CD4-positive, alpha-beta T cell treated with Interleukin-2 at 100 ng/mL for 4 hours (primary cell): ENCODE results near the gene TBC1D14.

Experiments
- DNase-seq: peaks from one replicate; pipeline ENCODE4 v3.0.0-alpha.2; 2020; ENCODE audit warnings: low spot score

The TBC1D14 gene

DNA sequence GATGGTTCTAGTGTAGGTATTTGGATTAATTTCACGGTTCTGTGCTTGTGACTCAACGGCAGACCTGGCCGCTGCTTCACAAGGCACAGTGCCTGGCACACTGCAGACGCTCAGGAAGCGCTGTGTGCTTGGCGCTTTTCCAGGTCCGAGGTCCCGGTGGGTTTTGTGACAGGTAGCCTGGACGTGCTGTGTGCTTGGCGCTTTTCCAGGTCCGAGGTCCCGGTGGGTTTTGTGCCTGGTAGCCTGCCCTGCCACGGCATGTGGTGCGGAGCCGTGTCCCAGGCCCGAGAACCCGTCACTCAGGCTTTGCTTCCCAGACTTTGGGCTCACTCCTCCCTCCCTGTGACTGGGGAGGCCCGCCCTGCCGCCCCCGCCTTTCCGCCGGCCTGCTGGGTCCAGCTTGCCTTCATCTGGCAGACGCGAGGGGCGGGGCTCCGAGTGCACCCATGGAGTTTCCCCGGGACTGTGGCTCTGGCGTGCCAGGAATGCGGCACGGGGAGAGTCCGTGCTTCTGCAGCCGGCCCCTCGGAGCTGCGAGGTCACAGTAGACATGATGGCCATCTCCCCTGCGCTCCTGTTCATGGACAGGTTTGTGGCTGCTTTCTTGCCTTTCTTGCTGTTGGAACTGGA lies 44.2 kb downstream of the TBC1D14 start:
- DNase-seq, result no peak

DNA sequence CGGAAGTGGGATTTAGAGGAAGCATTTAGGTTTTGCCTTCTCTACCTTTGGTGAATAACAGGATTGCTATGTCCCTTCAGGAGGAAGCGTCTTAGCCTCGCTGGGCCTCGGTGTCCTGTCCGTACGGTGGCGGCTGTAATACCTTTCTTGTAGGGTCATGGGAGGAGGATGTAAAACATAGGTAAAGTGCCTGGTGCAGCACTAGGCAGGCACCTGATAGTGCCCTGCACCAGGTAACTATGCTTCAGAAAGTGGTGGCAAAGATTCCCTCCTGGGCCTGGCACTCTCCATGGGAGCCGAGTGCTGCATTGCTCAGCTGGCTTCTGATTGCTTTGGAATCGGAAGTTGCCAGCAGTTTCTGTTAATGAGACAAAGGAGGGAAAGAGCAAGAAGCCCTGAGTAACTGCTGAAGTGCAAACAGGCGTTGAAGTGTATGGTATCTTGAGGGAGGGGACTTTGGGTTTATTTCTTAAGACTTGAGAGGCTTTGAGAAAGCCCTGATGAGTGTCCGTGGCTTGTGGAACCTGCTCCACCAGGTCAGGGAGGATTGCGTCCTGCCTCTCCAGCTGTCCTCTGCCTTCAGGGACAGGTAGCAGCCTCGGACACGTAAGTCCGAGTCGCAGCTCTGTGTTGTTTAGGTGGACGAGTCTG lies 45.8 kb downstream of the TBC1D14 start:
- no peak for DNase-seq

DNA sequence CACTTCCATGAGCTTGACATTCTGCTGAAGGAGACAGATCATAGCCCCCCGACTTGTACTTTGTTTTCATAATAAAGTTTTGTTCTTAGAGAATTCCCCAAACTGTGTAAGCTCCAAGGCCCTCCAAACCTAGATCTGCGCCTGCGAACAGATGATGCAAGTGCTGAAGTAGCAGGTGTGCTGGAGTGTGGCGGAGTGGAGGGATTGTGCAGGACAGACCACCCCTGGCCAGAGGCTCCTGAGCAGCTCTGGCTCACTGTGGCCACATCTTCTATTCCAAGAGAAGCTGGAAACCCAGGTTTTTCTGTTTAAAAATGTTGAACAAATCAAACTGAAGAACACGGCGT lies 46.4 kb downstream of the TBC1D14 start:
- no peak for DNase-seq

DNA sequence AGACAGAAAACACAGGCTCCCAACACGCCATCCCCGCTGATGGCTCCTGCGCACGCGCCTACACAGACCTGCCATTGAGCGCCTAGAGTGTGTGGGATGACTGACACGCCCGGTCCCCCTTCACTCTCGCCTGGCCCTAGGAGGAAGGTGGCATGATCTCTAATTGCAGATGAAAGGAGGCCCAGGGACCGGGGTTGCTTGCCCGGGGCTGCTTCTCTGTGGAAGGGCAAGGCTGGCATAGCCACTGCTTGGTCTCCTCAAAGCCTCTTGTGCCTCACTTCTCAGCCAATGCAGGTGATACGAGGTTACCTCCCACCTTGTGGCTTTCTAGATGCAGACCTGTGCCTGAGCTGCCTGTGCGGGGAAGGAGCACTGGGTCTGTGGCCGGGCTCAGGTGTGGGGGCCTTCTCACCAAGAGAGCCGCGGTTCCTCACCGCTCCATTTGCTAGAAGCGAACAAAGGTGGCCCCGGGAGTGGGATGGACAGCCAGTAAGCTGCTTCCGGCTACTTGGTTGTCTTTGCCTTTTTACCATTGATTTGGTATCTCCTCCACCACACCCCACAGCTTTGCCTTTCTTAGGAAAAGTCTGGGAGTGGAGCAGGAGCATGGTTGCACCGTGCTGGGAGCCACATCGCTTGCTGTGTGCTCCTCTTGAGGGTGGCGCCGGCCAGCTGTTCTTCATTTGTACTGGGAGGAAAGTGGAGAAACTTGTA lies 47.0 kb downstream of the TBC1D14 start:
- DNase-seq, result no peak

DNA sequence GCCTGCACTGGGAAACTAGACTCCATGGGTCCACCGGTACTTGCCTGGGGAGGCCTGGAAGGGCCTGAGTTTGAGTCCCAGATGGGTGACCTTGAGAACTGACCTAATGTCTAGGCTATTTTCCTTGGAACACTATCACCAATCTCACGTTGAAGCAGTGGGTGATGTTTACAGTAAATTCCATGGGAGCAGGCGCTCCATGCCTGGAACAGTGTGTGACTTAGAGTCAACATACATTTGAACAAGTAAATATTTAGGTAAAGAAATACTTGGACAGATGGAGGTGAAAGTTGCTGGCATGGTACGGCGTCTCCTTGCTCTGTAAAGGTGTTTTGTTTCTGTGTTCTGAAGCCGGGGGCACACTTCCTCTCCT lies 47.5 kb downstream of the TBC1D14 start:
- no peak for DNase-seq

DNA sequence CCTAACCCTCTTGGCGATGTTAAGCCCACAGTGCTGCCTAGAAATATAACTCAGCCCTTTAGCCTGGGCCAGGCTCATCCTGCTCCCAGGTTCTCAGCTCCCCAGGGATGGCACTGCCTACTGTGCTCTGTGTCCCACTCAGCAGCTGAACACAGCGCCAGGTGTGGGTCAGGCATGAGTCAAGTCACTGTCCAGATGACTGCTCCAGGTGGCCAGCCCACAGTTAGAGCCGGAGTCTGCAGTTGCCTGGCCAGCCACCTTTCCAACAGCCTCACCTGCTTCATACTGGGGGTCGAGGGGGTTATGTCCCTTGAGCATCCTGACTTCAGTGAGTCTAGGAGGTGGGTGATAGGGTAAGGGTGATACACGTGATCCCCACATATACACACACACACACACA lies 48.4 kb downstream of the TBC1D14 start:
- no peak for DNase-seq

DNA sequence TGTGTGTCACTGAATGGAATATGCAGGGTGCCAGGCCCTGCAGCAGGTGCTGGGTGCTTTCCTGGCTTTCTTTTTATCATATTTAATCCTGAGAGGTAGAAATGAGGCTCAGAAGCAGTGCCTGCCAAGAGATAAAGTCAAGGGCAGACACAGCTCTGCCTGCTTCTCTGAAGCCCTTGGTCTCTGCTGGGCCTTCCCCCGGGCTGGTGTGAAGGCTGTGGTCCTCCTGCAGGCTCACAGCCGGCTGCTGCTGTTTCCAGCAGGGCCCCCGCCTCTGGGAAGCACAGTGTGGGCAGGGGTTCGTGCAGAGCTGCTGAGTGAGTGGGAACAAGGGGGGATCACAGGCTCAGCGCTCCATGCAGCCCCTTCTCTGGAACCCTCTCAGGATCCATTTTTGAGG lies 49.6 kb downstream of the TBC1D14 start:
- DNase-seq, result no peak

DNA sequence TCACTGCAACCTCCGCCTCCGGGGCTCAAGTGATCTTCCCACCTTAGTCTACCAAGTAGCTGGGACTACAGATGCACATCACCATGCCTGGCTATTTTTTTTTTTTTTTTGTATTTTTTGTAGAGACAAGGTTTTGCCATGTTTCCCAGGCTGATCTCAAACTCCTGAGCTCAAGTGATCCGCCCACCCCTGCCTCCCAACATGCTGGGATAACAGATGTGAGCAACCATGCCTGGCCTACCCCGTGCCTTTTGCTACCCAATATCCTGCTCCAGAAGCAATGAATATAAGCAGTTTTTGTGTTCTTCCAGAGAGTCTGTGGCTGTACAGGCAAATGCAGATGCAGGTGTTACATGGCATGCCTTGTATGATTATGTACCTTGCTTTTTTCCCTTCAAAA lies 50.5 kb downstream of the TBC1D14 start:
- DNase-seq, result no peak

DNA sequence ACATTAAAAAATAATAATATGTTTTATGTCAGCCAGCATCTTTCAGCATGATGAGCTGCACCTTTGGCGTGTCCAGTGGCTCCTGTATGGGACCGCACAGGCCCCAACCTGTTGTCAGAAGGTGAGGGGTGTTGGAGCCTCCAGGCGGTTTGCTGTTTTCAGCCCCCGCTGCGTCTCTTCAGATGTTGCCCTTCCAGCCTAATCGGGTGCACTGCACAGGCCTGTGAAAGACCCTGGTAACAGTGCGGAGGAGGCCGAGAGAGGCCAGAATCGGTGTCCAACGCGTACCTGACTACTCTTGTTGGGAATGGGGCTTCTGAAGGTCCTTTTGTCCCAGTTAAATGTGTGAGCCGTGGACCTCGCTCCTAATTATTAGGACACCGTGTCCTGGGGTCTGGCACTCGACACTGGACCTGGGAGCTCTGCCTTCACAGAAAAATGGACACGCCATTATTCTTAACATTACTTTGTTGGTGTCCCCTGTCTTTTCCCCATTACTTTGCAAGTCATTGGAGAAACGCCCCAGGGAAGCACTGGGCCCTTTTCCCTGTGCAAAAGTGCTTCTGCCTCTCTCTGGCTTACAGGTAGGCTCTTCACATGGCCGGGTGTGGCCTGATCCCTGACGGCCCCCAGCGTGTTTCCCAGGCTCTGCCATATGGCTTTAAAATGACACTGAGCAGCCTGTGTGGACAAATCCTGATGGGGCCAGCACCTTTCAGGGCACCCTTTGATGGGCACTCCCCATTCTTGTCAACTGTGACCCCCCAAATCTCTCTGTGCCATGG lies 51.2 kb downstream of the TBC1D14 start:
- no peak for DNase-seq

DNA sequence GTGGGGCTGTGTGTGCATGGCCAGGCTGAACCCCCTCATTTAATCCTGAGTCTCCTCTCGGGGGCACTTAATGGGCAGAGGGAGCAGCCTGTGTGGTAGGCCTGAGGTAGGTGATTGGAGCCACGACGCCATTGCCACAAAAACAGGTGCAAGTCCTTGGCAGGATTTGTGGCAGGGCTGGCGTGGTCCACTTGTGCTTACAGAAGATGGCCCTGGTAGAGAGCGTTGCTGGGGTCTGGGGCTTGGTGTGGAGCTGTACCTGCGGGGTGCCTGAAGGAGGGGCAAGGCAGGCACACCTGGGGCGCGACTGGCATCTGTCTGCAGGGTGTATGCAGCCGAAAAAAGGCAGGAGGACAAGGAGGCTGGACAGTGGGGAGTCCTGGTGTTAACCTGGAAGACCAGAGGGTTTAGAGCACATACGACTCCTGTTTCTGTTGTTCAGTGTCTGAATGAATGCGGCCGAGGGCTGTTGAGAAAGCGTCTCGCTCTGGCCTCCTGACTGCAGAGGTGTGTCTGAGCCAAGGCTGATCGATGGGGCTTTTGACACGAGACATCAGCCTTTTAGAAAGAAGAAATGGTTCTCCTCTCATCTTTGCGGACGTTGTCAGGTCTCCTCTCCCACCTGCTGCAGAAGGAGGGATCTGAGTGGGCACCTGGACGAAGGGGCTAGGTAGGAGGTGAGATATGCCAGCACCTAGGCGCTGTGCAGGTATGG lies 52.0 kb downstream of the TBC1D14 start:
- DNase-seq, result no peak

DNA sequence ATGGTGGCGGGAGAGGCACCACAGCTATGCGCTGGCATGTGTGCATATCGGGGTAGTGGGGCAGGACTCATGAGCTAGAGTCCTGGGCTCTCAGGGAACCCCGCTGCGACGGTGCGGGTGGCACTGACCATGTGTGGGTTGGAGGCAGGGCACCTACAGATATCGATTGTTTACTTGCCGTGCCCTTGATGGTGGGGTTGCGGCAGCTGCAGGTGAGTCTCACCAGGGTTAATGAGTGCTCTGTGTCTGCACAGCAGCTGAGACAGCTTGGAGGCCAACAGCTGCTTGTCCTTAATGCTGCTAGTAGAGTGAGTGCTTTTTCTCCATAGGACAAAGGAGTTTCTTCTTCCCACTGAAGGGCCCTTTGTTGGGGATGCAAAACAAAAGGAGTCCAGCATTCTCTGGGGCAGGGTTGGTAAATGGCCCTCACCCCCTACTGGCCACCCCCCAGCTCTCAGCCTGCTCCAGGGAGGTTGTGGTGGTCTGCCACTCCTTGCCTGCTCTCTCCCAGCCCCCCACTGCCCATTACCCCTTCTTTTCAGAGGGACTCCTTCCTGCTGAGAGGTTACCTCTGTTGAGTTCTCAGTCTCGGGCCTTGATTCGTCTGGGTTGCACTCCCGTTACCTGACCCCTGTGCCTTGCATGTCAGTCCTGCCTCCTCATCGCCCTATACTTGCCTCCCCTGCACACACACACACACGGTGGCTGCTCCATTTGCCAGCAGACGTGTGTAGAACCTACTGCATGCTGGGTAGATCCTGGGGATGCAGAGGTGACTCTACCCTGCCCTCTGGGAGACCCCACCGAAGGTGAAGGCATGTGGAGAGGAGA lies 52.8 kb downstream of the TBC1D14 start:
- no peak for DNase-seq

DNA sequence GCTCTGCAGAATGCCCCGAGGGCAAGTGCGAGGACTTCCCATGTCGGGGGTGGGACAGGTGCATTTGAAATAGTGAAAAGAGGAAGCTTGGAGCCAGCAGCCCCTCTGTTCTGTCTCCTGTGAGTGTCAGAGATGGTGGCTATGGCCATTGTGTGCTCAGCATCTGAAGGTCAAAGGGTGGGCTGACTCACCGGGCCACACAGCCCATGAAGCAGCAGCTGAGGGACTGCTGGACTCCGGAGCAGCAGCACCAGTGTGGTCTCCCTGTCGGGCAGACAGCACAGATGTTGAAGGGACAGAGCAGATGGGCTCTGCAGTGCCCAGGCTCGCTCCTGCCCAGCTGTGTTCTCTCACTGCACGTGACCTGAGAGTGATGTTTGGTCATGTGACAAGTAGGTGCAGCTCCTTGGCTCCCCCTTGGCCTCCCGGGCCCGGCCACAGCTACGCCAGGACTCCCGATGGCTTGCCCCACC lies 53.5 kb downstream of the TBC1D14 start:
- no peak for DNase-seq

DNA sequence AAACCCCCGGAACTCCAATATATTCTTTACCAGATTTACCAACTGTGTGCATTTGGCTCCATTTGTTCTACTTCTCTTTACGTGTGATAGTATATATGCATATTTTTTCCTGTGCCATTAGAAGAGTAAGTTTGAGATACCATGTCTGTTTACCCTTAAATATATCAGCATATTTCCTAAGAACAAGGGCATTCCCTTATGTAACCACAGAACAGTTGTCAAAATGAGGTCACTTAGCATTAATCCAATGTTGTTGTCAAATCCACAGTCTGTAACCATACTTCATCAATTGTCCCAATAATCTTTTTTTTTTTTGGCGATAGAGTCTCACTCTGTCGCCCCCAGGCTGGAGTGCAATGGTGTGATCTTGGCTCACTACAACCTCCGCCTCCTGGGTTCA lies 55.2 kb downstream of the TBC1D14 start:
- DNase-seq, result no peak

DNA sequence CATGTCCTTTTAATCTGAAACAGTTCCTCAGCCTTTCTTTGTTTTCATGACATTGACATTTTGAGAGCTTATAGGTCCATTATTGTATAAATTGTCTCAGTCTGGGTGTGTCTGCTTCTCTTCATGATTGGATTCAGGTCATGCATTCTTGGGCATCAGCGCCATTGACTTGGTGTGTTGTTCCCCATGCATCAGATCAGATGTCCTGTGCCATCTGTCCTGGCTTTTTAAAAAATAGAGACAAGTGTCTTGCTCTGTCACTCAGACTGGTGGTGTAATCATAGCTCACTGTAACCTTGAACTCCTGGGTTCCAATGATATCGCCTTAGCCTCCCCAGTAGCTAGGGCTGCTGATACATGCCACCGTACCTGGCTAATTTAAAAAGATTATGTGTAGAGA lies 55.7 kb downstream of the TBC1D14 start:
- DNase-seq, result no peak

DNA sequence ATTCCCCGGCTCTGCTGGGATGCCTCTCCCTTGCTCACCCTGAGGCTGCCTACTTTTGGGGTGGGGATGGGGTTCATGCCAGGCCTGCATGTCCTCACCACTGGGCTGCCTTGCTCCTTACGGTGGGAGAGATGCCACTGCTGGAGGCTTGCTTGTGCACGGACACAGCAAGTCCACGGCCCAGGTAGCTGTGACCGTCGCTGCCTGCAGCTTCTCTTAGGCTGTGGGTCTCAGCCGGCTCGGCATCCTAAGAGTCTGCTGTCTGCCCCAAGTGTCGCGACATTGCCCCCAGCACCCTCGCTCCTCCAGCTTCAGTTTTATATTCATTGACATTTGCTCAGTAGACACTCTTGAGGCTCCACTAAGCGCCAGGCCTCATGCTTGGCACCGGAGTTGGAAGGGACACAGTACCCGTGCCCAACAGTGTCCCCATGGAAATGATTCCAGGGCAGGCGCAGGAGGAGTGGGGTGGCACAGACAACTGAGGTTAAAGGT lies 58.3 kb downstream of the TBC1D14 start:
- DNase-seq, result no peak

DNA sequence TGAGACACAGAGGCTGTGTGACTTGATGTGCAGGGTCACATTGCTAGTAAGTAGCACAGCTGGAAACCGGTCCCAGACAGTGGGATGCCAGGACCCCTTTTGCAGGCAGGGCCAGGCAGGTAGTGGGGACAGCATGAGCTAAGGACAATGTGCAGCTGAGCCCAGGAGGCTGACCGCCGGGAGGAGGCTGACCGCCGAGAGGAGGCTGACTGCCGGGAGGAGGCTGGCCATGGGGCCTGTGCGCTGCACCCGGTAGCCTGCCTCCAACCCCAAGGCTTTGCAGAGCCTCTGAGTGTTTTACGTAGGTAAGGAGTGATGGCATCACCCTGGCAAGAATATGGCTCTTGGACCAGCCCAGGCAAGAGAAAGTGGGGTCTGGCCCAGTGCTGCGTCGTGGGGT lies 58.9 kb downstream of the TBC1D14 start:
- no peak for DNase-seq

DNA sequence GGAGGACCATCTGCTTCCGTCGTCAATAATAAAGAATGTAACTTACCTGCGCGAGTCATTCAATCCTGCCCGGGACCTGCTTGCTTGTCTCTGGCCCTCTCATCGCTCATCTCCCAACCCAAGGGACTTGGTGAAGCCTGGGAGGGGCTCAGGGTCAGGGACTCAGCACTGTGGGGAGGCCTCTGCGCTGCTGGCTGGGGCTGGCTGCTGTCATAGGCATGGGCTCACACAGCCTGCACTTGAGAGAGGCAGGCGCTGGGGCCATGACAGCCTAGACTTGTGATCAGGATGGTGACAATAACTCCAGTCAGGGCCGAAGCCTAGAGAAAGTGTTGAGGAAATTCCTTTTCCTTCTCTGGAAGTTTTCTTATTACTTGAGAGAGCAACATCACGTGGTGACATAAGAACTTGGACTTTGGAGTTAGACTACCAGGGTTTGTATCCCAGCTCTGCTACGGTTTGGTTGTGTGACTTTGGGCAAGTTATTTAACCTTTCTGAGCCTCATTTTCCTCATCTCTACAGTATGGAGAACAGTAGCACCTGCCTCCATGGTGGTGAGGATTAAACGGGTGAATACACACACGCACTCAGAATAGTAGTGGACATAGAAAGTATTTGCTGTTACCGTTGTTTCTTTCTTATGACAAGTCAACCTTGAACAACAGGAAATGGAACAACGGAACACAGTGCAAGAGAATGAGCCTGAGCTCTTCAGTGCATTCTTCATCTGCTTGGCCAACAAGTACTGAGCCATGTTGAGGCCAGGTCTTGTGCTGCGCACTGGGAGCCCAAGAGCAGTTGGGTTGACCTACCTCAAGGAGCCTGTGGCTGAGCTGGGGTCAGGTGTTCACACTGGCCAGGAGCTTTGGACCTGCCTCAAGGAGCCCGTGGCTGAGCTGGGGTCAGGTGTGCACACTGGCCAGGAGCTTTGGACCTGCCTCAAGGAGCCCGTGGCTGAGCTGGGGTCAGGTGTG lies 60.5 kb downstream of the TBC1D14 start:
- DNase-seq, result no peak

DNA sequence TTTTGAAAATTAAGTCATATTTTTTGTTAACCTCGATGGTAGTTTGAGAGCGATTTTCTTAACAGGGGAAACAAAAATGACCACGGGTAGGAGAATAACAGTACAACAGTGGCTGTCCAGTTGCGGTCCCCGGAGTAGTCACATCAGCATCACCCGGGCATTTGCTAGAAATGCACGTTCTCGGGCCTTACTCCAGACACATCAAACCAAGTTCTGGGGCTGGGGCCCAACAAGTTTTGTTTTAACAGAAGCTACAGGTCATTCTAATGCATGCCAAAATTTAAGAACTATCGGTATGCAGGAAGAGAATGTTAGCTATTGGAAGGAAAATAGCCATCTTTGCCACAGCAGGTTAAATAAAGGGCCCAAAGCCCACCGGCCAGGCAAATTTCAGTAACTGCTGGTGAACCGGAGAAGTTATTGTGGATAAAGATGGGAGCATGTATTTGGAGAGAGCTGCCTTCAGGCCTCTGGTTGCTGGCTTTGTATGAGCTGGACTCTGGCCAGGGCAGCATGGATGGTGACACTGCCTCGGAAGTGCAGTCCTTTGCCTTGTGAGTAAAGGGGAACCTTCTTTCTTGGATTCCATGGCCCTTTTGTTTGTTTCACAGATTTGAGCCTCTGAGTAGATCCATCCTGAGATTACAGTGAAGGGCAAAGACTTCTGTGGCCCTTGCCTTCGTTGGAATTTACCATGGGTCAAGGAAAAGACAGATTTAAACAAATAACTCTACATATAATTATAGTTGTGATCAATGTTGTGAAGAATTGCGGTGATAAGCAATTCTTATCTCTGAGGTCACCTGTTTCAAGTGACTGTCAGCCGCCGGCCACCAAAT lies 62.1 kb downstream of the TBC1D14 start:
- no peak for DNase-seq

DNA sequence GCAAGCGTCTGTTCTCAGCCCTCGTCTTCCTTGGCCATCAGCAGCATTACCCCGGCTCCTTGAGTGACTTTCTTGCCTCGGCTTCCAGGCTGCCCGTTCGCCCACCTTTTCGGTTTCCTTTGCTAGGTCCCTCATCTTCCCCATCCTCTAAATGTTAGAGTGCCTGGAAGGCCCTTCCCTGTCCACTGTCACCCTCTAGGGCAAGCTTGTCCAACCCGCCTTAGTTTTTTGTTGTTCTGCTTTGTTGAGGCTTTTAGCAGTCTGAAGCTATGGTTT lies 62.7 kb downstream of the TBC1D14 start:
- no peak for DNase-seq
